GM21526 (cell line): ENCODE results near the gene ARHGAP28.
"Not testable (repeated sequence)": the region's sequence is repeated elsewhere in the genome, so short reads cannot be mapped to it uniquely, and the experiment has no call there.

ENCODE experiments used
- ATAC-seq: cut with Tn5 transposase; IDR thresholded peaks from one replicate; pipeline ENCODE4 v1.9.1; 2021; ENCODE audit warnings: moderate library complexity; ENCODE audit not compliant: unreplicated experiment, low FRiP score

ARHGAP28 gene

DNA sequence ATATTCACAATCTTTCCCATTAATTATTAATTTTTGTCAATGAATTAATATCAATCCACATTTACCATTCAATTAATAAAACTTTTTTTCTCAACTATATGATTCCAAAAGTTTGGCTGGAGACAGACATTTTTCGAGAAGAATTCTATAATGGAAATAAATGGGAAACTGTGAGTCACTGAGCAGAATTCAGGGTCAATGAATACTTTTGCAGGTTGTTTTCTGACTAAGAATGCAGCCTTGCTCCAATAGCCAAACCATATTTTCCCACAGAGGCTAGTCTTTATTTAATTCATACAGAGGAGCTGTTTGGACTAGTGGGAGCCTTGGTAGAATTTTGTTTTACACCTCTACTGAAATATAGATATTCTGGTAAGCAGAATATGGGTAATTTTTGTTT, 82.3 kb downstream of the ARHGAP28 start:
- no peak for ATAC-seq

DNA sequence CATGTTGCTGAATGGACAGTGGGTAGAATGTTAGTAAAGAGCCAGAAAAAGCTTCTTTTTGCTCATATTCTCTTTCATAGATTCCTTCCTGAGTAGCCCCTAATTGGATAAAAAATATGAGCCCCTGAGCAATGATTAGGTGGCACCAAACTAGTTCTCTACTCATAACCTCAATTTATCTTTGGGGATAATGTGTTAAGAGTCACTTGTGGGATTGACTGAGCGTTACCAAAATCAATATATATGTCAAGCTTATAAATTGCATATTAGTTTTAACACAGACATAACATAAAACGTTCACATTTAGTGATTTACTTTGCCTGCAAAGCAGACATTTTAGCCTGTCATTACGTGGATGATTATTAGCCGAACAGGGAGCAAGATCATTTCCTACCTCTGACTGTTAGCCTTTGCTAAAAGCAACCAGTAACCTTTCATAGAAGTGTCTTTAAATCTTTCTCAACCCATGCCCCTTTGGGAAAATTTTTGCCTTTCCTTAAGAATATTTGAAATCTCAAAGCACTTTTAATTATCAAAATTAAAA, 85.4 kb downstream of the ARHGAP28 start:
- ATAC-seq, result no peak

DNA sequence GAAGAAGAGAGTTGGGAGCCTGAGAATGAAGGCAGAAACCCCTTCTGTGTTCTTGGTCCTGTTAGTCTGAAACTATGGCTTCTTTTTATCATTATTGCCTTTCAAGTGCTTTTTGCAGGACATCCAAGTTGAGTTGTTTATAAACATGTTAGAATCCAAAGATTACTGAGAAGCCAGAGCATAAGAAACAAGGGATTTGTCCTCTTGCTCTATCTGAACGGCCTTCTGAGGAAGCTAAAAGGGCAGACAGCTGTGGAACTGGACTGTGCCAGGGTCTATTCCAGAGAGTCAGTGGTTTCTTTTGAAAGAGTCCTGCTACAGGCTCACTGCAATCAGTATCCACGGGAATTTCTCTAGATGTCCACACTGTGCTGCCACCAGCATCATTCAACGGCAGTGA, 86.6 kb downstream of the ARHGAP28 start:
- ATAC-seq, result no peak

DNA sequence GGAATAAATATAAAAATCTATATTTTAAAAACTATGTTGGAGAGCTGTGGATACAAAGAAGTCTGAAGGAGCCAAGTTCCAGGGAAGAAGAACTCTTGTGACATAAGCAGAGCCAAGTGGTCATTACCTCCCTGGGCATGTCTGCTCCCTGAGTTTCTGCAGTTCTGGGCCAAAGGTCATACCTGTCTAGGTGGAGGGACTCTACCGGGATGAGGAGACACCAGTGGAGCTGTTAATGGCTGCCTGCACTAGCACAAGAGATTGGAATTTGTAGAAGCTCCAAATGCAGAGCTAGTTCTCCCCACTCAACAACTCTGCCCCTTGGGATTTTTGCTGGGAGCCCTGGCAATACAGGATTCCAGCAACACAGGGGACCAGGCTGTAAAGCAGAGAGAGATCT, 89.8 kb downstream of the ARHGAP28 start:
- no peak for ATAC-seq

DNA sequence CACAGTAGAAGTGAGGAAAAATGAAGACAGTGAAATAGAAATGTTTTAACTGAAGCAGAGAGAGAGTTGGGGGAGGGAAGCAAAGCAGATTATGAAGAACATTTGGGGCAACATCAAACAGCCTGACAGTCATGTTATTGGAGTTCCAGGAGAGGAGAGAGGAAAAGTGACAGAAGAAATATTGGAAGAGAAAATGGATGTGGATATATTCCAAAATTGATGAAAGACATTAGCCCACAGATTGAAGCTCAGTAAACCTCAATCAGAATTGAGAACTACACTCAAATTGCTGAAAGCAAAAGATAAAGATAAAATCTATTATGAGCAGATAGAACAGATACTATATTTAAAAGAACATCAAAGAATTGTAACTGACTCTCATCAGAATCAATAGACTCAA, 90.8 kb downstream of the ARHGAP28 start:
- no peak for ATAC-seq

DNA sequence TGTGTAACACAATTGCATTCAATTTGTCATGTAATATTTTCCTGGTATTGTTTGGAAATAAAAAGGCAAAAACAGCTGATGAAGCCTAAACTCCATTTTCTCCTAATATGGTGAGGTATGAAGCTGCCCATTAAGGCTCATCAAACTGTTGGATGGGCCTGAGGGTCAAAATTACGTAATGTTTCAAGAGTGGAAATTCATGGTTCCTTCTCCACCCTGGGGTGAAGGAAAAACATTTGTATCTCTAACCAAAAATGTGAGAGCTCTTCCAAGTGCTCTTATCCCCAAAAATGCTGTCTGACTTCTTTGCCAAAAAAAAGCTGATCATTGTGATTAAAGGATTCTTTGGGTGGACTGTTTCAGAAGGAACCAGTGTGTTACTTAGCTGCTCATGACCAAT, 91.8 kb downstream of the ARHGAP28 start:
- no peak for ATAC-seq

DNA sequence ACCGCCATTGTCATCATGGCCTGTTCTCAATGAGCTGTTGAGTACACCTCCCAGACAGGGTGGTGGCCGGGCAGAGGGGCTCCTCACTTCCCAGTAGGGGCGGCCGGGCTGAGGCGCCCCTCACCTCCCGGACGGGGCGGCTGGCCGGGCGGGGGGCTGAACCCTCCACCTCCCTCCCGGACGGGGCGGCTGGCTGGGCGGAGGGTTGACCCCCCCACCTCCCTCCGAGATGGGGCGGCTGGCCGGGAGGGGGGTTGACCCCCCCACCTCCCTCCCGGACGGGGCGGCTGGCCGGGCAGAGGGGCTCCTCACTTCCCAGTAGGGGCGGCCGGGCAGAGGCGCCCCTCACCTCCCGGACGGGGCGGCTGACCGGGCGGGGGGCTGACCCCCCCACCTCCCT, 97.6 kb downstream of the ARHGAP28 start:
- not testable (repeated sequence) for ATAC-seq

DNA sequence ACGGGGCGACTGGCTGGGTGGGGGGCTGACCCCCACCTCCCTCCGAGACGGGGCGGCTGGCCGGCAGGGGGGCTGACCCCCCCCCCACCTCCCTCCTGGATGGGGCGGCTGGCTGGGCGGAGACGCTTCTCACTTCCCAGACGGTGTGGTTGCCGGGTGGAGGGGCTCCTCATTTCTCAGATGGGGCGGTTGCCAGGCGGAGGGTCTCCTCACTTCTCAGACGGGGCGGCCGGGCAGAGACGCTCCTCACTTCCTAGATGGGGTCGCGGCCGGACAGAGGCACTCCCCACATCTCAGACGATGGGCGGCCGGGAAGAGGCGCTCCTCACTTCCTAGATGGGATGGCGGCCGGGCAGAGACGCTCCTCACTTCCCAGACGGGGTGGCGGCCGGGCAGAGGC, 98.0 kb downstream of the ARHGAP28 start:
- not testable (repeated sequence) for ATAC-seq

DNA sequence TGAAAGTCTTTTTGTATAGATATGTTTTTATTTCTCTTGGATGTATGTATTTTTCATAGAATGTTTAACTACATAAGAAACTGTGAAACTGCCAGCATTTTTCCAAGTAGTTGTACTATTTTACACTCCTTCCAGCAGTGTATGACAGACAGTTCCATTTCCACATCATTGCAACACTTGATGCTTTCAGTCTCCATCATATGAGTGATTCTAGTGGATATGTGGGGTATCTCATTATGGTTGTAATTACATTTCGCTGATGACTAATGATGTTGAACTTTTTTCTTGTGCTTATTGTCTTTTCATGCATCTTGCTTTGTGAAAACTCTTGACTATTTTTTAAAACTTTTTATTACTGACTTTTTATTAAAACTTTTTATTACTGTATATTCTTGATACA, 101.4 kb downstream of the ARHGAP28 start:
- ATAC-seq, result no peak

DNA sequence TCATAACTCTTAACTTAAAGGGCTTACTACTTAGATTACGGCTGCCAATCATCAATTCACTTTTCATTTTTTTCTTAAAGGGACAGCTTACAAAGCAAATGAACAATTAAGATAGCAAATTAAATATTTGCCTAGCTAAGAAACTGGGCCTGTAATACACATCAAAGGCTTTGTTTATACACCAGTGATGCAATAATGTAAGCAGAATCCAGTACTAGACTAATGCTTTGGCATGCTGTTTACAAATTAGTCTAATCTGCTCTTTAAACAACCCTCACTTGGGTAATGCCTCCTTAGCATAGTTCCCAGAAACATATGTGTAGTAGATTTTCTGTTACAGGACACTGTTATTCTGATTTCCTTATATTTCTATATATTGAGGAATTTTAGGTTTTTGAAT, 105.8 kb downstream of the ARHGAP28 start:
- no peak for ATAC-seq

DNA sequence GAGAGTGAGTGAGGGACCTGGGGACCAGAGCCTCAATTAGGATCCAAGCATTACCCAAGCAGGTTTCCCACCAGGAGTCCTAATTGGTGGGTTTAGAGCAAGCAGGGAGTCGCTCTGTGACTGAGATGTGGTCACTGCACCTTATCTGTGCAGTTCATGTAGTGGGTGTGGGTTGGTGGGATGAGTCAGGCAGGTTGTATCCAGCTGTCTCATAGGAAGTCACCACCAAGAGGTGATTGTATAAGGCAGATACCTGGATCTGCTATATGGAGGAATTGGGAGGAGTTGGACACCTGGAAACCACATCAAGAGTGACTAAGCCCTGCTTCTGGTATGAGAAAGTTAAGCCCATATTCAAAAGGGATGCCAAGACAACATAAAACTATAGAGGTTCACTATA, 106.8 kb downstream of the ARHGAP28 start:
- no peak for ATAC-seq

DNA sequence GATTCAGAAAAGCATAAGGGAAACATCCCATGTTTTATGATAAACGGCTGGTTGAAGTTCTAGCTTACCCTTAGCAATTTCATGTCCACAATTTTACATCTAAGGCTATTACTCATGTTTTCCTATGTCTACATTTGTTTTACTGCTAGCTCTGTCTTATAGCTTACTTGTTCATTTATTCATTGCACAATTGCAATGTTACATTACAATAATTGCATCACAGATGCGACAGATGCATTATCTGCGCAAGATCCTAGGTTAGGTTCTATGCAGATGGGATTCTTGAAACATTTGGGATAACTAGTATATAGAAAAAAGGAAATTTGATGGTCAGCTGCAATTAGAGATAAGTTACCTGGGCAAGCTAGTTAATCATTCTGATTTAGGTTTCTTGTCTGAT, 108.4 kb downstream of the ARHGAP28 start:
- ATAC-seq, result no peak

DNA sequence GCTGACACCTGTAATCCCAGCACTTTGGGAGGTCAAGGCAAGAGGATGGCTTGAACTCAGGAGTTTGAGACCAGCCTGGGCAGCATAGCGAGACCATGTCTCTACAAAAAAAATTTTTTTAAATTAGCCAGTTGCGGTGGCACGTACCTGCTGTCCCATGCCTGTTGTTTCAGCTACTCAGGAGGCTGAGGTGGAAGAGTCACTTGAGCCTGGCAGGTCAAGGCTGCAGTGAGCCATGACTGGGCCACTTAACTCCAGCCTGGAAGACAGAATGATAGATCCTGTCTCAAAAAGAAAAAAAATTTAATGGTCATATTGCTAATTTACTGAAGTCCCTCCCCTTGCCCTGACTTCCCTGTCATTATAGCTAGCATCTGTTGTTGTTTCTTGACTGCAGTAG, 112.6 kb downstream of the ARHGAP28 start:
- ATAC-seq, result no peak

DNA sequence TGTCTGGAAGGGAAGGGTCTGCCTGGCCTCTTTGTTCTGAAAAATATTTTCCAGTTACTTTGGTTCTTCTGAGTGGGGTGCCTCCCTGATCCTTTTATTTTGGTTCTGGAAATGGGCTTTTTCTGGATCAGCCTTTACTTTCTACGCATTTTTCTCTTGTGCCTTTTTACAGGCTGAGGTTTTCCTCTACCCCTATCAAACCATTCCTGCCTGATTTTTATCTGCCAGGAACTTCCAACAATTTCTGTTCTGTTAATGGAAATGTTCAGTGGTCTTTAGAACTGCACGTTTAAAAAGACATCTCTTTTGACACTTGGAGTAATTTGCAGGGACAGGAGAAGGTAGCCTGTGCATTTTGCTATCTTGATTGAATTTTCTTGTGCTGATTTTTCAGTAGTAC, 113.8 kb downstream of the ARHGAP28 start:
- ATAC-seq, result no peak

DNA sequence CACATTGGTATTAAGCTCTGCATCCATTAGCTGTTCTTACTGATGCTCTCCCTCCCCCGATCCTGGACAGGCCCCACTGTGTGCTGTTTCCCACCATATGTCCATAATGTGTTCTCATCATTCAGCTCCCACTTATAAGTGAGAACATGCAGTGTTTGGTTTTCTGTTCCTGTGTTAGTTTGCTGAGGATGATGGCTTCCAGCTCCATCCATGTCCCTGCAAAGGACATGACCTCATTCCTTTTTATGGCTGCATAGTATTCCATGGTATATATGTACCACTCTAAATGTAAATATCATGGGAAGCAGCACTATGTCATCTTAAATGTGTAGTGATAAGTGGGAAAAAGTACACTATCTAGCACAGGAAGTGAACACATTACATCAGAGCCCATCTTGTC, 116.0 kb downstream of the ARHGAP28 start:
- not testable (repeated sequence) for ATAC-seq

DNA sequence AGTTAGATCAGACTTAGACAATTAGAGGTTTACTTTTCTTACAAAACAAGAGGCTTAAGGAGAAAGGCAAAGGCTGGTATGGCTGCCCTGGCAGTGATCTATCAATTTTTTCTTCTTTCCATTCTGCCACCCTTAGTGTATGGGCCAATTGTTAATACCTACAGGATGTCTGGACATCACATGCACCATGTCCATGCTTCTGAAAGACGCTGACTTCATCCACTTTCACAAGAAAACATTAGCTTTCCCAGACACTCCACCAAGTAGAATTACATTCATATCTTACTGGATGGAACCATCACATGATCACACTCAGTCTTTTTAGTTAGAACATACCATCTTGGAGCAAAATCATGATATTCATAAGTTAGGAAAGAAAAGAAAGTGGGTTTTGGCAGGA, 120.9 kb downstream of the ARHGAP28 start:
- no peak for ATAC-seq

DNA sequence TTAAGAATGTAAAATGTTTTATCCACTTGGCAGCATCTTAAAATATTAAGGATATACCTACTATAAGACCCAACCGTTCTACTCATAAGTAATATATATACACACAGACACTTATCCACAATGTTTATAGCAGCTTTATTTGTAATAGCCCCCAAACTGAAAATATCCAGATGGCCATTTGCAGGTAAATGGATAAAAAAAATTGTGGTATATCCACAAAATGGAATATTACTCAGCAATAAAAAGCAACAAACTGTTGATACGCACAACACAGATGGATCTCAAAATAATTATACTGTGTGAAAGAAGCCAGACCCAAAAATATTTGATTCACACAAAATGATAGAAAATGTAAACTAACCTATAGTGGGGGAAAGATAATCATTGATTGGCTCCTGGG, 122.0 kb downstream of the ARHGAP28 start:
- no peak for ATAC-seq

DNA sequence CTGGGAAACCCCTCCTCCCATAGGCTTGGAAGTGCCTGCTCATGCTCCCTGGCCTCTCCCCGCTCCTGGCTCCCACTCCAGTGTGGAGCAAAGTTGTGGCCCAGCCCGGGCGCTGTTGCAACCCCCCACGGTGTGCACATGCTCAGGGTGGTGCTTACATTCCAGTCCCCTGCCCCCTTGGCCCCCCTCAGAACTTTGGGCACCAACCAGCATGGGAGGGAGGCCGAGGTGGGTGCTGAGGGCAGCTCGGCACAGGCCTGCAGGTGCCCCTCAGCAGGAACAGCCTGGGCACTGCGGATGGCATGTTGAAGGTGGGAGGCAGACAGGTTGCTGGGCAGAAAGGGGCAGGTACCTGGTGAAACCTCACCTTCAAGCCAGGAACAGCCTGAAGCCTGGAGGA, 125.3 kb downstream of the ARHGAP28 start:
- no peak for ATAC-seq

DNA sequence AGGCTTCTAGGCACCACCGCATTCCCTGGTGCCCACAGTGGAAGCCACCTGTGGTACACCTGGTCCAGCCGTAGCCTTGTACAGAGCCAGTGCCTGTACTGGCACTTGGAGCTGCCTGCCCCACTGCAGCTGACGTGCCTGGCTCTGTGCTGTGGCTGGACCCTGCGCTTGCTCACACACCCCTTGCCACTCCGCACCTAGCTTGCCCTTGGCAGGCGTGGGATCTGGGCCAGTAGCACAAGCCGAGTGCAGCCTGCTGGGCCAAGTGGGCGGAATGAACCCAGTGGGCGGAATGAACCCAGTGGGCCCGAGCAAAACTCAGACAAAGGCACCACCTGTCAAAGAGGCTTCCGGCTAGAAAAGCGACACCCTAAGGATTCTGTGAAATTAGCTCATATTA, 126.3 kb downstream of the ARHGAP28 start:
- no peak for ATAC-seq

DNA sequence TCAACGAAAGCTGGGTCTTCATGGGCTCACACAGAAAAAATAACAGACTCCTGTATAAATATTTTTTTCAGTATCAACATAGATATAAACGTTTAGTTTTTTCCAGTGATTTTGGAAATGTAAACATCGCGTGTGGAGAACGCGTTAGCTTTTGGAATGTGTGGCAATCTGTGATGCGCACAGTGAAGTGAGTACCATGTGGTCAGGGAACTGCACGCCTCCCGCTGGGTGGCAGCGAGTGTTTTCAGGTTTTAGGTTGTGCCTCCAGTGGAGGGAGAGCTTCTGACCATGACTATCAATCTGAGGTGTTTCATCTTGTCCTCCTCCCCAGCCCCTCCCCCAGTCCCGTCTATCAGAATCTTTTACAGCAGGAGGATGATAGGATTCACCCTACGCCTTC, 127.8 kb downstream of the ARHGAP28 start:
- no peak for ATAC-seq

DNA sequence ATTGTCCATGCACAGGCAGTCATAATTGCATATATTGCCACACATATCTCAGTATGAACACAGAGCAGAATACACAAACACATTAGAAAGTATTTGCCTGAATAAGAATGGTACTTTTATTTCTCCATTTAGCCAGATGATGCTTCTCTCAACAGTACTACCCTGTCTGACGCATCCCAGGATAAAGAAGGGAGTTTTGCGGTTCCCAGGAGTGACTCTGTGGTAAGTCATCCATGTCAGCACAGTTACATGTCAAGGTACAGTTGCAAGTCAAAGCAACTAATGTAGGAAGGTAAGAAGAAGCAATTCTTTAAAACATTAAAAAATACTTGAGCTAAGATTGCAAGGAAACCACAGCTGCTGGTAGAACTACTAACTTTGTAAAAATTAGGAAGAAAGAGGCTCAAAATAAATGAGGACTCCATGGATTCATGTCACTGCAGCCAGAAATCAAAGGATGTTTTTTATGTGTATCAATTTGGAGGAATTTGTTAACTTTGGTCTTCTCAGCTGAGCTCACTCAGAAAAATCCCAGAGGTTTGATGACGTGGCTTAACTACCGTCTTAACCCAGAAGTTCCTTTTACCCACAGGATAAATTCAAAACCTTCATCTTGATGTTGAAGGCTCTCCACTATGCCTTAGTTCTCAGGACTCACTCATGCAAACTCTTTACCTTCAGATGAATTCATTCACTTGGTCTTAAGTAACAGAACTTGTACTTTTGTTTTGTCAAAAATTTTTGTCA, 130.3 kb downstream of the ARHGAP28 start:
- ATAC-seq, result no peak

DNA sequence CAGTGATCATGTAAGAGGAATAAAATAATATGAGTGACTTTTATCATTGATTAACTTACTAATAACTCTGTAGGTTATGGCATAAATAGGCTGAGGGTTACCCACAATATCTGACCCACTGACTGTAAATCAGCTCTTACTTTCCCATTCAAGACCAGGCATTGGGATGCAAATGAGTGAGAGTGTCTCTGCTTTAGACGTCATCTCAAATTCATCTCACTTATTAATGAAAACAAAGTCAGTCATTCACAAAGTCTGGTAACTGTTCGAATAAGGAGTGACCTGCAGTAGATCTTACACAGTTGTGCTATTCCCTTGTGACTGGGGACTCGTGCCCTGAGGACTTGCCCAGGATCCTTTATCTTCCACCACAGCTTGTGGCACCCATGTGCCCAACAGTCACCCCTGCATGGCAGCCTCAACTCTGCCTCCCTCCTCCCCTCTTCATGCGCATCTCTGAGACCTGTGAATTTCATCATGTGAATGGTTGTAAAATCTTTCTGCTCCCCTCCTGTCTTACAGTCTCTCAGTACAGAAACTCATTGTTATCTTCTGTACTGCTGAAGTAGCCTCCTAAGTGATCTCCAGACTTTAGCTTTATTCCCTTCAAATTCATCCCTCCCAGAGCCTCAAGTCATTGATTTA, 131.4 kb downstream of the ARHGAP28 start:
- no peak for ATAC-seq
